ENCODE results near the gene RADIL. TPM values are rescaled to one million over a fixed set of nuclear protein-coding genes. Genes with fewer than 3 reads are reported as not detected.
A peak's percentile ranks its signal among the peaks of the same experiment; 100 is the strongest.

Gene RADIL
- total RNA-seq, 1 donor from 2014 or later = 3.2 TPM

GRCh38 chr7:4884164-4884563 lies 648 bp upstream of the RADIL start:
- DNase-seq (ENCODE audit: low read depth in 2 of 2) = no peak

GRCh38 chr7:4883033-4883371 lies 514 bp downstream of the RADIL start:
- no peak for DNase-seq (ENCODE audit: low read depth in 2 of 2)

- DNase-seq (ENCODE audit: low read depth in 2 of 2) = peak; percentile 49 to 89
Observed at GRCh38 chr7:4882169-4883032, 1.1 kb downstream of the RADIL start.

- peak in 1 of 2 donors; percentile 52 for DNase-seq (ENCODE audit: low read depth in 2 of 2)
Observed at GRCh38 chr7:4880218-4880617, 3.3 kb downstream of the RADIL start.

- peak in 1 of 2 donors; percentile 67 for DNase-seq (ENCODE audit: low read depth in 2 of 2)
Observed at GRCh38 chr7:4879396-4880081, 4.0 kb downstream of the RADIL start.

- DNase-seq (ENCODE audit: low read depth in 2 of 2) = peak in 1 of 2 donors; percentile 67
Observed at GRCh38 chr7:4878336-4879335, 4.9 kb downstream of the RADIL start.

GRCh38 chr7:4876586-4876985 lies 6.9 kb downstream of the RADIL start:
- DNase-seq (ENCODE audit: low read depth in 2 of 2) = no peak

- DNase-seq (ENCODE audit: low read depth in 2 of 2) = no peak
Observed at GRCh38 chr7:4875391-4875790, 8.1 kb downstream of the RADIL start.

GRCh38 chr7:4873071-4873944 lies 10.2 kb downstream of the RADIL start:
- DNase-seq (ENCODE audit: low read depth in 2 of 2) = no peak

- no peak for DNase-seq (ENCODE audit: low read depth in 2 of 2)
Observed at GRCh38 chr7:4871930-4872675, 11.4 kb downstream of the RADIL start.

- peak in 1 of 2 donors; percentile 84 for DNase-seq (ENCODE audit: low read depth in 2 of 2)
Observed at GRCh38 chr7:4871056-4871680, 12.3 kb downstream of the RADIL start.

GRCh38 chr7:4868493-4868892 lies 15.0 kb downstream of the RADIL start:
- no peak for DNase-seq (ENCODE audit: low read depth in 2 of 2)

GRCh38 chr7:4866528-4867496 lies 16.7 kb downstream of the RADIL start:
- DNase-seq (ENCODE audit: low read depth in 2 of 2) = no peak

GRCh38 chr7:4862156-4862555 lies 21.4 kb downstream of the RADIL start:
- no peak for DNase-seq (ENCODE audit: low read depth in 2 of 2)

- DNase-seq (ENCODE audit: low read depth in 2 of 2) = no peak
Observed at GRCh38 chr7:4861673-4862072, 21.8 kb downstream of the RADIL start, which contains the start of gene PAPOLB. Gene PAPOLB, minus strand, starts transcription at chr7:4862030. Its CDS starts 220 bp downstream, at chr7:4861810.

GRCh38 chr7:4861227-4861626 lies 22.3 kb downstream of the RADIL start:
- no peak for DNase-seq (ENCODE audit: low read depth in 2 of 2)

GRCh38 chr7:4857189-4857588 lies 26.3 kb downstream of the RADIL start:
- peak in 1 of 2 donors; percentile 69 for DNase-seq (ENCODE audit: low read depth in 2 of 2)
